Activated gamma-delta T cell treated with Interleukin-2 at 50 U/mL for 16 hours (primary cell): ENCODE data around the gene CTSG.
"Not testable (repeated sequence)": the region's sequence is repeated elsewhere in the genome, so short reads cannot be mapped to it uniquely, and the experiment has no call there.

Experiments
- DNase-seq: peaks from one replicate; pipeline ENCODE4 v3.0.0-alpha.2; 2020

Gene CTSG

DNA sequence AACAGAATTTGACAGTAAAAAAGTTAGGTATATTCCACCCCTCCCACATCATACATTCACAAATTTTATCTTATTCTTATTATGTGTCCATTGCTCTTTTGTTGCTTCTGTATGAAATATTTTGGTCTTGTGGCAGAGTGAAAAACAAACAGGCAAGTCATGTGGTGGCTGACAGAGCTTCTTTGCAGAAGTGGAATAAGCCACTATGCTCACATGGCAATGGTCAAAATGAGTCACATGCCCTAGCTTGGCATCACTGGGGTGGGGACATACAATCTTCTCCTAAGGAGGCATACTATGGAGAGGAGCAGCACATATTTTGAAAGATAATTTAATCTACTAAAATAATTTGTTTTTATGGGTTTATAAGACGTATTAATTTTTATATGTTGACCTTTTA is 40.3 kb downstream of the CTSG start:
- DNase-seq: no peak

- DNase-seq: no peak
Observed at GRCh38 chr14:24534286-24534685, 41.8 kb downstream of the CTSG start.

- not testable (repeated sequence) for DNase-seq
Observed at GRCh38 chr14:24525877-24526620, 50.0 kb downstream of the CTSG start.
